HepG2 (cell line): ENCODE data around the gene IYD. TPM values are rescaled to one million over a fixed set of nuclear protein-coding genes. Genes with fewer than 3 reads are reported as not detected.

Experiments used
- polyA plus RNA-seq, 8 experiments: library from polyadenylated mRNA; depleted of rRNA in 3 of 8; stranded (reverse) in 7 of 8; unstranded in 1 of 8; fragments of >200 nt; fragmentation: Illumina TruSeq in 4 of 8; extraction: Trizol in 4 of 8; gene quantifications; 2 replicates each; pipeline versions ENCODE4 v1.2.1 to v1.2.3, GENCODE V29; 2011 to 2016; ENCODE audit warnings: low read depth in 4 of 8, missing spikeins in 1 of 8, mixed read lengths in 1 of 8; ENCODE audit not compliant: insufficient read depth in 1 of 8
- small RNA-seq, 3 experiments: library from RNA; depleted of rRNA; stranded (forward); fragments of <200 nt; gene quantifications; one replicate each; pipeline ENCODE3, GENCODE V24; 2012; ENCODE audit warnings: low read depth in 2 of 3, low replicate concordance in 1 of 3; ENCODE audit not compliant: insufficient read length in 3 of 3, insufficient read depth in 2 of 3
- total RNA-seq, 5 experiments: library from RNA; depleted of rRNA; stranded (reverse); fragments of >200 nt; fragmentation: Illumina TruSeq; extraction: Trizol; gene quantifications; 2 replicates each; pipeline ENCODE4 v1.2.3, GENCODE V29; 2016; ENCODE audit warnings: low read depth in 1 of 5

The IYD gene
- total and polyA plus RNA-seq, 2 of the 13 experiments (the other 11 are each of a cell fraction or from before 2014, with no cell fraction given): 0.01 to 0.46 TPM

Small RNA genes within 50 kb of the gene (small RNA-seq; reads per million reads assigned to genes)
- 0 to 0.97 (median 0) reads per million in 3 experiments for gene RNU4-7P

Other genes starting within 250 kb of the IYD start
- gene PPP1R14C, start 226.0 kb upstream of the IYD start, total RNA-seq (2016; rRNA removed; fragmentation: Illumina TruSeq; extraction: Trizol): not detected in 2 replicates
- not detected in 2 replicates for gene PPP1R14C, start 226.0 kb upstream of the IYD start, polyA plus RNA-seq (2011; rRNA removed)
- gene PLEKHG1, start 230.9 kb downstream of the IYD start, total RNA-seq (2016; rRNA removed; fragmentation: Illumina TruSeq; extraction: Trizol): 0.04 and 0.07 TPM in 2 replicates
- gene PLEKHG1, start 230.9 kb downstream of the IYD start, polyA plus RNA-seq (2011; rRNA removed): 0.03 TPM in 2 replicates